PC-9 (cell line): Measurements from ENCODE around the gene CNTN6. TPM values are rescaled to one million over a fixed set of nuclear protein-coding genes. Genes with fewer than 3 reads are reported as not detected.

Source experiments
- BruUV-seq: library from RNA; stranded (reverse); fragments of 400-500 nt; replicated peaks from 2 replicates; lab custom pipeline; 2021; lab: Mats Ljungman, UMichigan
- CTCF ChIA-PET: fragments of 300-600 bp; sonication (Branson Sonifier 250); formaldehyde crosslinking; loops from one replicate; lab custom pipeline; 2022; ENCODE audit warnings: antibody characterized with exemption; lab: Charles Lee
- POLR2A ChIA-PET: fragments of 300-600 bp; sonication (Branson Sonifier 250); formaldehyde crosslinking; loops from one replicate; lab custom pipeline; 2022; ENCODE audit warnings: antibody characterized with exemption; ENCODE audit not compliant: unreplicated experiment; lab: Charles Lee
- DNase-seq, 2 experiments: peaks; one replicate each; pipeline versions ENCODE4 v3.0.0 to v3.0.0-alpha.2; 2015 to 2022; ENCODE audit warnings: mixed read lengths in 1 of 2
- H2AFZ ChIP-seq: fragments of 200-600 bp; sonication (generic); 2 replicates; pipeline ENCODE4 v1.8.1; 2017; ENCODE audit warnings: antibody characterized with exemption
- H3F3A ChIP-seq: fragments of 200-600 bp; sonication (generic); 2 replicates; pipeline ENCODE4 v1.8.1; 2017; ENCODE audit warnings: antibody characterized with exemption, mild to moderate bottlenecking, low read depth; ENCODE audit not compliant: insufficient read depth
- H3K27ac ChIP-seq: fragments of 200-600 bp; sonication (generic); 2 replicates; pipeline ENCODE4 v1.6.1; 2016; ENCODE audit warnings: mixed run types
- H3K27me3 ChIP-seq: fragments of 200-600 bp; sonication (generic); 2 replicates; pipeline ENCODE4 v1.6.1; 2016; ENCODE audit warnings: low read depth, mixed run types; ENCODE audit not compliant: insufficient read depth
- H3K36me3 ChIP-seq: fragments of 200-600 bp; sonication (generic); 2 replicates; pipeline ENCODE4 v1.6.1; 2016; ENCODE audit warnings: low read depth, mixed run types
- H3K4me1 ChIP-seq: fragments of 200-600 bp; sonication (generic); replicated peaks from 2 replicates; pipeline ENCODE4 v1.6.1; 2016; ENCODE audit warnings: mixed run types; ENCODE audit not compliant: insufficient read depth
- H3K4me2 ChIP-seq: fragments of 200-600 bp; sonication (generic); 2 replicates; pipeline ENCODE4 v1.6.1; 2017; ENCODE audit warnings: mixed run types
- H3K4me3 ChIP-seq: fragments of 200-600 bp; sonication (generic); 2 replicates; pipeline ENCODE4 v1.6.1; 2016; ENCODE audit warnings: mixed run types
- H3K79me2 ChIP-seq: fragments of 200-600 bp; sonication (generic); 2 replicates; pipeline ENCODE4 v1.6.1; 2017; ENCODE audit warnings: low read depth, mixed run types
- H3K9me2 ChIP-seq: fragments of 200-600 bp; sonication (generic); 2 replicates; pipeline ENCODE4 v1.8.1; 2017; ENCODE audit warnings: mild to moderate bottlenecking; ENCODE audit not compliant: insufficient read depth
- H3K9me3 ChIP-seq: fragments of 200-600 bp; sonication (generic); 2 replicates; pipeline ENCODE4 v1.8.1; 2016; ENCODE audit warnings: low read depth; ENCODE audit not compliant: insufficient read depth
- H4K20me1 ChIP-seq: fragments of 200-600 bp; sonication (generic); 2 replicates; pipeline ENCODE4 v1.8.1; 2017; ENCODE audit not compliant: insufficient read depth
- CTCF ChIP-seq: fragments of 200-600 bp; sonication (generic); conservative IDR thresholded peaks from 2 replicates; pipeline ENCODE4 v1.6.1; 2017; ENCODE audit warnings: mixed run types, antibody characterized with exemption, mild to moderate bottlenecking, moderate library complexity
- EZH2 ChIP-seq: fragments of 200-600 bp; sonication (generic); IDR thresholded peaks from 2 replicates; pipeline ENCODE4 v1.8.0; 2017; ENCODE audit warnings: antibody characterized with exemption, low read depth
- intact Hi-C: fragments of 100-400 bp; cut with micrococcal nuclease; formaldehyde crosslinking; loops from one replicate; pipeline ENCODE4 v1.10.0; 2022; ENCODE audit not compliant: unreplicated experiment
- total RNA-seq: library from RNA; stranded (reverse); gene quantifications from 2 replicates; pipeline ENCODE4 v1.2.3, GENCODE V29; 2021

CNTN6 gene
- total RNA-seq, 1 experiment from 2014 or later: not detected

DNA sequence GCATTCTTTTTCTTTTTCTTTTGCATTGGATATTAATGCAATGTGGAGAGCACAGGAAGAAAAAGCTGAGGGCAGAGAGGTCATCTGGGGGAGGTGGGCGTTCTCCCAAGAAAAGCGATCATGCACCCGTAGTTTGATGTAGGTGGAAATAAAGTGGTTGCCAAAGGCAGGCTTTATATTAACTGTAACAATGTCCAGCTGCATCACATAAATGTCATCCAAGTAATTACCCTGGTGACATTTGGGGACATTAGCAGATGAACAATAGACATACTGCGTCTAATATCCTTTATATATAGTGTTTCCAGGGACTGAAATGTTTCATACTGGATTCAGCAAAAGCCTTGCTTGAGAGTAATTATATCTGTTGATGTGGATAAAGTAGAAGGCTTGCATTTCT, 135.5 kb downstream of the CNTN6 start:
- Histone ChIP-seq H3K4me3 (no peak overlapping the region), H3K9me2 (no peaks in the 10 kb centered on the region), H3K79me2 (no peaks in the 10 kb centered on the region), H3F3A (no peaks in the 10 kb centered on the region), H3K9me3 (no peaks in the 10 kb centered on the region), H3K36me3 (no peaks in the 10 kb centered on the region), H4K20me1 (no peaks in the 10 kb centered on the region), H3K27me3 (no peaks in the 10 kb centered on the region), H3K4me1 (no peaks in the 10 kb centered on the region), H3K4me2 (no peak overlapping the region), H2AFZ (no peak overlapping the region), H3K27ac (no peak overlapping the region)
- intact Hi-C loops: no loop called here
- no peak for DNase-seq
- TF ChIP-seq EZH2 (no peak), CTCF (no peak)
- POLR2A ChIA-PET: no interaction called here
- CTCF ChIA-PET: no interaction called here
- no TSS peak for BruUV-seq

- intact Hi-C loops: no loop called here
- Histone ChIP-seq H2AFZ (no peak overlapping the region), H3K4me3 (no peak overlapping the region), H3K27me3 (no peaks in the 10 kb centered on the region), H3K9me2 (no peaks in the 10 kb centered on the region), H4K20me1 (no peaks in the 10 kb centered on the region), H3K27ac (no peak overlapping the region), H3K4me1 (no peaks in the 10 kb centered on the region), H3F3A (no peaks in the 10 kb centered on the region), H3K9me3 (no peaks in the 10 kb centered on the region), H3K4me2 (no peak overlapping the region), H3K79me2 (no peaks in the 10 kb centered on the region), H3K36me3 (no peaks in the 10 kb centered on the region)
- ChIA-PET CTCF (no interaction called here), POLR2A (no interaction called here)
- TF ChIP-seq EZH2 (no peak), CTCF (no peak)
- no peak for DNase-seq
- no TSS peak for BruUV-seq
Observed at GRCh38 chr3:1230920-1231319, 138.1 kb downstream of the CNTN6 start.

GRCh38 chr3:1232276-1232675, 139.5 kb downstream of the CNTN6 start:
- ChIA-PET POLR2A (no interaction called here), CTCF (no interaction called here)
- DNase-seq: no peak
- Histone ChIP-seq H3K27me3 (no peaks in the 10 kb centered on the region), H3K9me2 (no peaks in the 10 kb centered on the region), H3F3A (no peaks in the 10 kb centered on the region), H2AFZ (no peak overlapping the region), H3K4me1 (no peaks in the 10 kb centered on the region), H3K79me2 (no peaks in the 10 kb centered on the region), H4K20me1 (no peaks in the 10 kb centered on the region), H3K36me3 (no peaks in the 10 kb centered on the region), H3K27ac (no peak overlapping the region), H3K9me3 (no peaks in the 10 kb centered on the region), H3K4me3 (no peak overlapping the region), H3K4me2 (no peak overlapping the region)
- BruUV-seq: no TSS peak
- intact Hi-C loops: no loop called here
- TF ChIP-seq CTCF: no peak
- no peak for TF ChIP-seq EZH2
